PFSK-1 (cell line): ENCODE data around the gene ELAVL1.

Source experiments
- FOXP2 ChIP-seq: optimal IDR thresholded peaks from 2 replicates; pipeline ENCODE3; 2011; ENCODE audit warnings: borderline replicate concordance, control low read depth, inconsistent platforms; ENCODE audit not compliant: insufficient read depth; ENCODE audit errors: extremely low read length, extremely low read depth
- POLR2AphosphoS5 ChIP-seq: IDR thresholded peaks from 2 replicates; pipeline ENCODE4 v1.6.1; 2012; ENCODE audit warnings: low read depth, mild to moderate bottlenecking, control low read depth, low read length, moderate library complexity
- REST ChIP-seq, 2 experiments: IDR thresholded peaks; 2 replicates each; pipeline versions ENCODE4 v1.6.1 to v1.8.0; 2011 to 2012; ENCODE audit warnings: low read depth in 2 of 2, low read length in 2 of 2, control low read depth in 1 of 2, inconsistent platforms in 1 of 2, mild to moderate bottlenecking in 1 of 2, moderate library complexity in 1 of 2; ENCODE audit not compliant: insufficient read depth in 1 of 2
- SIN3A ChIP-seq: IDR thresholded peaks from 2 replicates; pipeline ENCODE4 v1.6.1; 2012; ENCODE audit warnings: mild to moderate bottlenecking, low read length, moderate library complexity, borderline replicate concordance; ENCODE audit not compliant: insufficient read depth
- TAF1 ChIP-seq: IDR thresholded peaks from 2 replicates; pipeline ENCODE4 v1.6.1; 2012; ENCODE audit warnings: low read length, control low read depth, borderline replicate concordance; ENCODE audit not compliant: insufficient read depth

ELAVL1 gene

DNA sequence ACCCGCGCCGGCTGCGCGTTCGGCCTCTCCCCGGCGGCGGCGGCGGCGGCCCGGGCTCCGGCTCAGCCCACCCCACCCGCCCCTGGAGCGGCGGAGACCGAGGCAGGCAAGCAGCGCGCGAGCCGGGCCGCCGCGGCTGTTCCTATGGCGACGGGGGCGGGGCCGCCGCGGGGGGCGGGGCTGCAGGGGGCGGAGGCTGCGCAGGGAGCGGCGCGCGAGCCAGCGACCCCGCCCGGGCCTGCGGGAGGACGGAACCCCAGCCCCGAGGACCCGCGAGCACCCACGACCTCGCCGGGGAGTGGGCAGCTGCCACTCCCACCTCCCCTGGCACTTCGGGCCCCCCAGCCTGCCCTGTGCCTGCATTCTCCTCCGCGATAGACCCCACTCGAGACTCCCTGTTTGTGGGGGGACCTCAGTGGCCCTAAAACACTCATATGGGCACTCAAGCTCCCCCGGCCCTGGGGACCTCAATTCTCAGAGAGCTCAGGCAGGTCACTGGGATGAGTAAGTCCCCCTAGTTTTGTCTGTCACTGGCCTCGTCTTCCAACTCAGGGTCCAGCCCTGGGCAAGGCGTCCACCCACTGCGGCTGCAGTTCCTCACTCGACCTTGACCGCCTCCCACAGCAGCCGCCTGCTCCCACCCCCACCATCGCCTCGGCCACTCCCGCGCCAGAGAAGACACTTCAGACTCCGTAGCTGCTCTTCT, 79.3 kb downstream of the ELAVL1 start, which contains the start of gene CTXN1:
Gene CTXN1, minus strand, starts transcription at position 115 of the 706 bp plus-strand sequence. CDS start 597 bp downstream, outside the sequence.
- TF ChIP-seq REST (IDR thresholded peaks at IDR 0.05; ENCODE audit: insufficient read depth in 1 of 2, low read depth in 2 of 2, low read length in 2 of 2) (no peak), POLR2AphosphoS5 (peak; percentile 61)

DNA sequence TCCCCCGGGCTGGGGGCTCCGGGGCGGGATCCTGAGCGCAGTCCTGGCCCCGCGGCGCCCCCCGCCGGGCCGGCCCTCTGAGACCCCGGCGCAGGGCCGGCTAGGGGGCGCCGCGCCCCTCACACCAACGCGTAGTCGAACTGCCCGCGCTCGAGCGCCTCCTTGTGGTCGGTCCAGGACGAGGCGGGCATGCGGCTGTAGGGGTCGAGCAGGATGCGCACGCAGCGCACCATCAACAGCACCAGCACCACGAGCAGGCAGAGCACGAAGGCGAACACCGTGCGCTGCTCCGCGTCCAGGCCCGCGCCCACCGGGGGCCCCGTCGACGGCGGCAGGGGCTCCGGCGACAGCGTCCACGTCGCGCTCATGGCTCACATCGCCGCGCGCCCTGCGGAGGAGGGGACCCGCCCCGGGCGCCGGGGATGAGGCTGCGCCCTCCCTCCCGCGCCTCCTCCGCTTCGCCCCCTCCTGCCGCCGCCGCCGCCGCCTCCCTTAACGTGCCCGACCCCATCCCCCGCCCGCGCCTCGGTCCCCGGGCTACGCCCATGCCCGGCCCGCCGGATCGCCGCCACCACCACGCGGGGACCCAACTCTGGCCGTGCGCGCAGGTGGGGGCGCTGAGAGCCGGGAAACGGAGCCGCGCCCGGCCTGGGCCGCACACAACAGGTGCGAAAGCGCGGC, 80.1 kb downstream of the ELAVL1 start:
- TF ChIP-seq FOXP2 (no peak), POLR2AphosphoS5 (peak; percentile 56), SIN3A (0 out of 2 replicates have a peak, but pooled peaks have one; percentile 42), REST (IDR thresholded peaks at IDR 0.05; ENCODE audit: insufficient read depth in 1 of 2, low read depth in 2 of 2, low read length in 2 of 2) (no peak), TAF1 (peak; percentile 39; the same call in 1 of the 2 replicates)

- TF ChIP-seq REST (IDR thresholded peaks at IDR 0.05; ENCODE audit: insufficient read depth in 1 of 2, low read depth in 2 of 2, low read length in 2 of 2) = no peak
Observed at GRCh38 chr19:7924651-7925170, 80.7 kb downstream of the ELAVL1 start.

DNA sequence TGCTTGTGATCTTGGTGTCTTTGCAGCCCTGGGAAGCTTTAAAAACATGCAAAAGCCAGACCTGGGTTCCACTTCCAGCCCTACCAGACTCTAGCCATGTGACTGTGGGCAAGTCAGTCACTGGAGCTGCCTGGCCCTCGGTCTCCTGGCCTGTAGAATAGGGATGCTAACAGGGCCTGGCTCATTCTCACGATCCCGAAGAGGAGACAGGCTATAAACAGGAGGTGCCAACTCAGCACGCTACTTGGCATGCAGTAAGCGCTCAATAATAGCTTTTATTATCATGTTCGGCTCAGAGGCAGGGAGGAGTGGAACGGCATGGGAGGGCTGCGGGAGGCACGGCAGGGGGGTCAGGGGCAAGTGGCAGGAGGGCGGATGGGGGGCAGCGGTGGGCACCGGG, 81.2 kb downstream of the ELAVL1 start:
- TF ChIP-seq TAF1 (no peak), SIN3A (no peak), POLR2AphosphoS5 (no peak; the same call in 1 of the 2 replicates), REST (IDR thresholded peaks at IDR 0.05; ENCODE audit: insufficient read depth in 1 of 2, low read depth in 2 of 2, low read length in 2 of 2) (no peak), FOXP2 (no peak)
